Mononuclear cell (primary cell): Measurements from ENCODE around the gene PSMB11. TPM values are rescaled to one million over a fixed set of nuclear protein-coding genes. Genes with fewer than 3 reads are reported as not detected.

Experiments used
- H3K27me3 ChIP-seq: 2 replicates; pipeline ENCODE4 v1.6.0; 2011; ENCODE audit warnings: low read length, control low read depth; ENCODE audit not compliant: insufficient read depth
- H3K4me1 ChIP-seq: 2 replicates; pipeline ENCODE4 v1.5.1; 2011; ENCODE audit warnings: mild to moderate bottlenecking, low read length, control low read depth; ENCODE audit not compliant: insufficient read depth
- H3K4me3 ChIP-seq: 2 replicates; pipeline ENCODE4 v1.5.1; 2011; ENCODE audit warnings: mild to moderate bottlenecking, low read length, moderate library complexity
- H3K9me3 ChIP-seq: 2 replicates; pipeline ENCODE4 v1.5.1; 2011; ENCODE audit warnings: low read depth, mild to moderate bottlenecking, control low read depth, low read length
- total RNA-seq: library from RNA; depleted of rRNA; stranded (reverse); fragments of >200 nt; gene quantifications from one replicate; pipeline ENCODE4 v1.2.3, GENCODE V29; 2012

Gene PSMB11
- total RNA-seq, 1 donor: not detected

GRCh38 chr14:23070262-23071129 lies 28.5 kb downstream of the PSMB11 start:
- H3K9me3 ChIP-seq: no peaks in the 10 kb centered on the region
- peaks cover 38% of the 10 kb centered on the region for H3K4me1 ChIP-seq
- no peaks in the 10 kb centered on the region for H3K27me3 ChIP-seq
- H3K4me3 ChIP-seq: peak overlapping the region; percentile 58

DNA sequence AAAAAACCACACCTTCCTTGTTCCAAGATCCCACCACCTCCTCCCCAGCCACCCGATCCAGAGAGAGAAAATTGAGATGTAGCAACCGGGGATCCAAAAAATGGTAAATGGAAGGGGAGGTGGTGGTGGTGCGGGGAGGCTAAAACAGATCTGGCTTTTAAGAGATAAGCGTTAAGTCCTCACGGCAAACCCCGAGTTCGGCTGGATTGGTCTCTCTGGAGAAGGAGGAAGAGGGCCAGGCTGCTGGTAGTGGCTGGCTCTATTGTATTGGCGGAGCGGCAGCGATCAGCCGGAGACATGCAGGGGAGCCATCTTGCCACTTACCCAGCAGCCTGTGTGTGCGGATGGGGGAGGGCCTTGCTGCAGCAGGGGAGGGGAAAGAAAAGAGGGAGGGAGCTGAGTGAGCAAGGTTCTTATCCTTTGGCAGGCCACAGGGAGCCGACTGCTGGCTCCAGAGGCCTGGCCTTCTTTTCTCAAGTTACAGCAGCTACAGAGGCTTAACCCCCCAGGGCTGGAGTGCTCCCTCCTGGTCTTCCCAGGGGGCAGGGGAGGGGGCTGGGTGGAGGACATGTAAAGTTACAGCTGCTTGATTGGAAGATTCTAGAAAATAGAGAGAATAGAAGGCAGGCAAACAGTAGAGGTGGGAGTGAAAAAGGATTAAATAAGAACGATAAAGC lies 29.4 kb downstream of the PSMB11 start:
- peaks cover 38% of the 10 kb centered on the region for H3K4me1 ChIP-seq
- H3K4me3 ChIP-seq: peak overlapping the region; percentile 58
- no peaks in the 10 kb centered on the region for H3K9me3 ChIP-seq
- H3K27me3 ChIP-seq: no peaks in the 10 kb centered on the region

DNA sequence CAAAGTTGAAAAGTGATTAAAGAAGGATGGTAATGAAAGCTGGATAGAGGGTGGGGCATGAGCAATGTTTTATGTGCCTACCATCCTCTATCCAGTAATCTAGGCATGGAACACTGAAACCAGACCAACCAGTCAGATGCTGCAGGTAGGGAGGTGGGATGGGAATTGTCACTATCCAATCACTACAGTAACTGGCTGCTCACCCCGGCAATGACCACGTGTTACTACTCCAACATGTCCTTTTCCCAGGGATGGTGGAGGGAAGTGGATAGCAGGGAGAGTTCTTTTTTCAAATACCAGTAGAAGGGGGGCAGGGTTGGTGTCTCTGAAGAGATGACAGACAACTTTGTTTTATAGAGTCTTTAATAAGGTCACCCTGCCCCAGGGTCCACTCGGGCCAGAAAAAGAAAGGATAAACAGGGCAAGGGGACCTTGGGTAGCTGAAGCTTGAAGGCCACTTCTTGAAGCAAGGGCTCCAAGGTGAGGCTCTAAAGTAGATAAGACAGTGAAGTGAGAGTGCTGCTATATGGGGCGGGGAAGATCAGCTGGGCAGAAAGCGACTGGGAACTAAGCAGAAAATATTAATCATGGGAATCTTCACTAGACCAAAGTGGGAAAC lies 30.0 kb downstream of the PSMB11 start:
- Histone ChIP-seq H3K9me3 (no peaks in the 10 kb centered on the region), H3K27me3 (no peaks in the 10 kb centered on the region), H3K4me1 (peaks cover 38% of the 10 kb centered on the region), H3K4me3 (no peak overlapping the region)

DNA sequence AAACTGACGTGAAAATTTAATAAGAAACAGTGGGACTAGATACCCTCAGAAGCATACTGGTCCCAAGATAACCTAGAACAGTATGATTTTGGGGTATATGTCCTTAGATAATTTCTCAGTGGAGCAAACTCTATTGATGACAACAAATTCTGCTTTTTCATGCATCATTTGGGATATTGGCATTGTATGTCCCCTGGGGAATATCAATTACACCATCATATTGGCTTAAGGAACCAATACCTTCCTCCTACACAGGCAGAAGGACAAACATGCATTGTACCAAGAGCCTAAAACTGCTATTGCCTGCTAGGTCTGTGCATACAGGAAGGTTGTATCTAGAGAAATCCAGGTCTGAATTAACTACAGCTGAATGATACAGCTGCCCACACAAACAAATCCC lies 32.9 kb downstream of the PSMB11 start:
- Histone ChIP-seq H3K27me3 (no peaks in the 10 kb centered on the region), H3K9me3 (no peaks in the 10 kb centered on the region), H3K4me3 (no peak overlapping the region), H3K4me1 (peaks cover 42% of the 10 kb centered on the region)

GRCh38 chr14:23076785-23077408 lies 34.9 kb downstream of the PSMB11 start:
- peaks cover 26% of the 10 kb centered on the region for H3K4me1 ChIP-seq
- H3K4me3 ChIP-seq: no peak overlapping the region
- no peaks in the 10 kb centered on the region for H3K9me3 ChIP-seq
- H3K27me3 ChIP-seq: no peaks in the 10 kb centered on the region

GRCh38 chr14:23077962-23078361 lies 36.0 kb downstream of the PSMB11 start:
- peaks cover 21% of the 10 kb centered on the region for H3K4me1 ChIP-seq
- H3K4me3 ChIP-seq: no peak overlapping the region

DNA sequence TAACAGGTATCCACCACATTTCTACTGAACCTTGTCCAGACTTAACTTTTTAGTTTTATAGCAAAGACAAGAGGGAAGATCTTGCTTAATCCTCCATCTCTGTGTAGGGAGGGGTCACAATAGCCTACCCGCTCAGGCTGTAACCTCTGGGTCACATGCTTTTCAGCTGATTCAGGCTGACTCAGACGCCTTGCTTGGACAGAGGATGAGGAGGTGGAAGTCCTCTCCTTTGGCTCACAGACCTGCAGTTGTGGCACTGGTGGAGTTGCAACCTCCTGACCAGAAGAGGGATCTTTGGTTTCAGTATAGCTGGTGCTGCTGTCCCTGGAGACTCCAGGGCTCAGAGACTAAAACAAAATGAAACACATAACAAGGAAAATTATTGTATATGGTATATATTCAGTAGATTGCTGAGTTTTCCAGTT lies 36.7 kb downstream of the PSMB11 start:
- Histone ChIP-seq H3K4me1 (peaks cover 21% of the 10 kb centered on the region), H3K9me3 (no peaks in the 10 kb centered on the region), H3K4me3 (no peak overlapping the region), H3K27me3 (no peaks in the 10 kb centered on the region)

More at GRCh38 chr14:23077962-23078361, 36.0 kb downstream of the PSMB11 start:
- no peaks in the 10 kb centered on the region for H3K9me3 ChIP-seq
- H3K27me3 ChIP-seq: no peaks in the 10 kb centered on the region

- Histone ChIP-seq H3K9me3 (no peaks in the 10 kb centered on the region), H3K4me1 (peaks cover 21% of the 10 kb centered on the region), H3K27me3 (no peaks in the 10 kb centered on the region), H3K4me3 (no peak overlapping the region)
These were observed 37.7 kb downstream of the PSMB11 start for GRCh38 chr14:23079716-23080115.

DNA sequence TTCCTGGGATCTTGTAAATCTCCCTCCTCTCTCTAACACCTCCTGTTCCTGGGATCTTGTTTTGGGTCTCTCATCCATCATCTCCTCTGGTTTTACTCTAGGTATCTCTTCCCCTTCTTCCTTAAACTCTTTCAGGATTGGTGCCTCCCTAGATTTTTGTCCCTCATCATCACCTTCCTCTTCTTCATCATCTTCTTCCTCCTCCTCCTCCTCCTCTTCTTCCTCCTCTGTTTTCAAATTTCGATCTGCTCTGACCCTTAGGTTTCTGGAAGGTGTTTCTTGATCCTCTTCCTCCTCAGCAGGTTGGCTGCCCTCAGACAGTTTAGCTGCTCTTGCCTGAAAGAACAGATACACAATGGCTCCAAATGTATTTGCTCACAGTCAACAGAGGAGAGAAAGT lies 38.5 kb downstream of the PSMB11 start:
- no peaks in the 10 kb centered on the region for H3K27me3 ChIP-seq
- H3K4me3 ChIP-seq: no peak overlapping the region
- H3K4me1 ChIP-seq: peaks cover 23% of the 10 kb centered on the region
- no peaks in the 10 kb centered on the region for H3K9me3 ChIP-seq

GRCh38 chr14:23085458-23085857 lies 43.4 kb downstream of the PSMB11 start:
- peaks cover 10% of the 10 kb centered on the region for H3K4me1 ChIP-seq
- no peaks in the 10 kb centered on the region for H3K9me3 ChIP-seq
- H3K27me3 ChIP-seq: no peaks in the 10 kb centered on the region
- no peak overlapping the region for H3K4me3 ChIP-seq

DNA sequence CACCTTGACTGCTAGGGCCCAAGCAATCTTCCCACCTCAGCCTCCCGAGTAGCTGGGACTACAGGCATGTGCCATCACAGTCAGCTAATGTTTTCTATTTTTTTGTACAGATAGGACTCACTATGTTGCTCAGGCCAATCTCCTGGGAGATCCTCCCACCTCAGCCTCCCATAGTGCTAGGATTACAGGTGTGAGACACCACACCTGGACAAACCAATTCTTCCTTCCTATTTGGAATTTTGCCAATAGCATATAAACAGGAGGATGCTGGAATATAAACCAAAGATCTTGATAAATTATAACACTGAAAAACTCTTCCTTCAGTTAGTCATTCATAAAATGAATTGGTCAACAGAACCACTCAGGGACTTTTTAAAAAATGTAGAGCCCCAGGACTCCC lies 44.6 kb downstream of the PSMB11 start:
- peaks cover 10% of the 10 kb centered on the region for H3K4me1 ChIP-seq
- H3K4me3 ChIP-seq: no peak overlapping the region
- no peaks in the 10 kb centered on the region for H3K9me3 ChIP-seq
- no peaks in the 10 kb centered on the region for H3K27me3 ChIP-seq

DNA sequence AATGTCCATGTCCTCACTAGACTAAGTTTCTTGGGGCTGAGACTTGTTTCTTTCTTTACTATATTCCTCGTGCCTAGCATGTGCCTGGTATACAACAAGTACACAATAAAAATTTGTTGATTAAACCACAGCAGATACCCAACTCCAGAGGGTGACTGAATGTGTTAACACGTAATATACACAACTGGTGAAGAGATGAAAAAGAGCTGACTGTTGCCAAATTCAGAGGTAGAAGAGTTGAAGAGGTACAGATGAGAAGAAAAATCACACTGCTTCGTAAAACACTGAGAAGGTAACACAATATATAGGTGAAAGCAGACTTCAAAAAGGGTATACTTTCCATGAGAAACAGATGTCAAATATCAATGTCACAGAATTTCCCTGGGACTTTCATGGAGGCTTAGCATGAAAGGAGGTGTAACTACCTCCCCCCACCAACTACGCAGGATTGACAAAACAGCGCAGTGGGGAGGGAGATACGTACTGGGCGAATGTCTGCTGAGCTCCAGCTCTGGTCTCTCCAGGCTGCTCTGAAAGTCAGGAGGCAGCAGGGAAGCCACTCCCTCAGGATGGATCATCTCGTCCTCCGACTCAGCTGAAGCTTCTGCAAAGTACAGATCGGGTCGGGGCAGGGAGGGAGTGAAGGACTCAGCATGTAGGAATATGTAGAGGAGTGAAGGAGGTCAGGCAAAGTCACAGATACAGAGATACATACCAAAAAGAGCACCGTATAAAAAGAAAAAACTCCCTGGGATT lies 47.7 kb downstream of the PSMB11 start:
- Histone ChIP-seq H3K4me1 (peaks cover 23% of the 10 kb centered on the region), H3K4me3 (no peak overlapping the region), H3K9me3 (no peaks in the 10 kb centered on the region), H3K27me3 (no peaks in the 10 kb centered on the region)

DNA sequence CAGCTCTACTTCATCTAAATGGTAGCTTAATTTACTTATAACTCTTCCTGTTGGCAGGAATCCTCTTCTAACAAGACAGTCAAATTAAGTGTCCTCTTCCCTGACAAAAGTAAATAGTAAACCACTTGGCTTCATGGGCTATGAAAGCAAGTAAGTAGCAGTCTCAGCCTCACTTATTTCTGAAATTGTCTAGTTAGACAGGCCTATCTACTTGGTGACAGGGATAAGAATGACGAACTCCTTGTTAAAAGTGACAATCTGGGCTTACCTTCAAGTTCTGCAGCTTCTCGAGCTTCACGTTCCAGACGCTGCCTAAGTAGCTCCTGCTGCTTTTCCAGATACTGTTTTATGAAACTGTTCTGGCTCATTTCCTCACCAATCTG lies 48.2 kb downstream of the PSMB11 start:
- no peaks in the 10 kb centered on the region for H3K27me3 ChIP-seq
- H3K4me1 ChIP-seq: peaks cover 23% of the 10 kb centered on the region
- H3K4me3 ChIP-seq: no peak overlapping the region
- H3K9me3 ChIP-seq: no peaks in the 10 kb centered on the region
